H9 (cell line): ENCODE data around the gene DNAJC1. TPM values are rescaled to one million over a fixed set of nuclear protein-coding genes. Genes with fewer than 3 reads are reported as not detected.

Source experiments
- DNase-seq: peaks from one replicate; pipeline ENCODE4 v3.0.0-alpha.2; 2017
- H2AFZ ChIP-seq: one replicate; pipeline ENCODE4 v1.6.1; 2013; ENCODE audit warnings: mild to moderate bottlenecking, low read length, control low read depth, moderate library complexity
- H2AK5ac ChIP-seq: 2 replicates; pipeline ENCODE4 v1.6.1; 2013; ENCODE audit warnings: low read length, control low read depth, mixed read lengths; ENCODE audit not compliant: insufficient read length
- H2BK120ac ChIP-seq: one replicate; pipeline ENCODE4 v1.6.1; 2013; ENCODE audit warnings: low read depth, mild to moderate bottlenecking, low read length, control low read depth, inconsistent platforms; ENCODE audit not compliant: poor library complexity, severe bottlenecking
- H2BK12ac ChIP-seq: 2 replicates; pipeline ENCODE4 v1.6.1; 2013; ENCODE audit warnings: low read length, control low read depth, mixed read lengths, low read depth; ENCODE audit not compliant: insufficient read length
- H2BK15ac ChIP-seq: 2 replicates; pipeline ENCODE4 v1.6.1; 2013; ENCODE audit warnings: low read depth, low read length, control low read depth
- H2BK20ac ChIP-seq: one replicate; pipeline ENCODE4 v1.6.1; 2013; ENCODE audit warnings: low read depth, mild to moderate bottlenecking, low read length, control low read depth, inconsistent platforms; ENCODE audit not compliant: poor library complexity, severe bottlenecking
- H2BK5ac ChIP-seq: 2 replicates; pipeline ENCODE4 v1.6.1; 2013; ENCODE audit warnings: low read length, control low read depth, mixed read lengths; ENCODE audit not compliant: insufficient read length
- H3K14ac ChIP-seq: 2 replicates; pipeline ENCODE4 v1.6.1; 2013; ENCODE audit warnings: low read length, control low read depth; ENCODE audit not compliant: insufficient read depth
- H3K18ac ChIP-seq: 2 replicates; pipeline ENCODE4 v1.6.1; 2013; ENCODE audit warnings: low read depth, mild to moderate bottlenecking, mixed read lengths, low read length, control low read depth; ENCODE audit not compliant: insufficient read length
- H3K23ac ChIP-seq: 2 replicates; pipeline ENCODE4 v1.6.1; 2013; ENCODE audit warnings: low read length, control low read depth, mixed read lengths, low read depth; ENCODE audit not compliant: insufficient read length
- H3K23me2 ChIP-seq: 2 replicates; pipeline ENCODE4 v1.6.1; 2013; ENCODE audit warnings: low read depth, mild to moderate bottlenecking, mixed read lengths, low read length, control low read depth; ENCODE audit not compliant: insufficient read length, poor library complexity, severe bottlenecking
- H3K27ac ChIP-seq: 2 replicates; pipeline ENCODE4 v1.5.1; 2013; ENCODE audit warnings: low read length, control low read depth, mixed read lengths, low read depth; ENCODE audit not compliant: insufficient read length
- H3K27me3 ChIP-seq: 2 replicates; pipeline ENCODE4 v1.6.1; 2013; ENCODE audit warnings: low read length, control low read depth, inconsistent platforms; ENCODE audit not compliant: insufficient read depth
- H3K4ac ChIP-seq: 2 replicates; pipeline ENCODE4 v1.6.1; 2013; ENCODE audit warnings: low read depth, mild to moderate bottlenecking, control low read depth, inconsistent platforms, low read length, moderate library complexity
- H3K4me1 ChIP-seq: 2 replicates; pipeline ENCODE4 v1.6.1; 2013; ENCODE audit warnings: low read length, control low read depth, inconsistent platforms; ENCODE audit not compliant: insufficient read depth
- H3K4me2 ChIP-seq: 2 replicates; pipeline ENCODE4 v1.6.1; 2013; ENCODE audit warnings: low read length, control low read depth, mixed read lengths; ENCODE audit not compliant: insufficient read length, insufficient read depth
- H3K56ac ChIP-seq: 2 replicates; pipeline ENCODE4 v1.6.1; 2013; ENCODE audit warnings: low read depth, mild to moderate bottlenecking, mixed read lengths, low read length, control low read depth; ENCODE audit not compliant: insufficient read length
- H3K79me1 ChIP-seq: 2 replicates; pipeline ENCODE4 v1.6.1; 2013; ENCODE audit warnings: low read depth, mild to moderate bottlenecking, moderate library complexity, low read length, control low read depth, inconsistent platforms; ENCODE audit not compliant: insufficient read depth, poor library complexity, severe bottlenecking
- H3K79me2 ChIP-seq: 2 replicates; pipeline ENCODE4 v1.6.1; 2013; ENCODE audit warnings: low read length, control low read depth, inconsistent platforms; ENCODE audit not compliant: insufficient read depth
- H3K9ac ChIP-seq: 2 replicates; pipeline ENCODE4 v1.6.1; 2013; ENCODE audit warnings: low read length, control low read depth, mixed read lengths; ENCODE audit not compliant: insufficient read length; ENCODE audit errors: extremely low read depth
- H3K9me3 ChIP-seq: one replicate; pipeline ENCODE4 v1.6.1; 2013; ENCODE audit warnings: low read depth, low read length, inconsistent platforms; ENCODE audit not compliant: control insufficient read depth
- H3T11ph ChIP-seq: one replicate; pipeline ENCODE4 v1.6.1; 2013; ENCODE audit warnings: mild to moderate bottlenecking, low read length, control low read depth, inconsistent platforms
- H4K20me1 ChIP-seq: one replicate; pipeline ENCODE4 v1.6.1; 2013; ENCODE audit not compliant: control insufficient read depth, insufficient read length, insufficient read depth
- H4K5ac ChIP-seq: 2 replicates; pipeline ENCODE4 v1.6.1; 2013; ENCODE audit warnings: low read depth, mild to moderate bottlenecking, mixed read lengths, low read length, control low read depth; ENCODE audit not compliant: insufficient read length
- H4K8ac ChIP-seq: replicated peaks from 2 replicates; pipeline ENCODE4 v1.6.1; 2013; ENCODE audit warnings: low read length, control low read depth, mixed read lengths, low read depth; ENCODE audit not compliant: insufficient read length
- H4K91ac ChIP-seq: 2 replicates; pipeline ENCODE4 v1.6.1; 2013; ENCODE audit warnings: low read depth, mild to moderate bottlenecking, moderate library complexity, mixed read lengths, low read length, control low read depth; ENCODE audit not compliant: insufficient read length
- H3K27ac Mint-ChIP-seq, 3 experiments: 2 replicates in 2 of 3; 3 replicates in 1 of 3; pipeline ENCODE4 v1.8.0; 2020 to 2021; ENCODE audit warnings: mixed read lengths in 3 of 3, mild to moderate bottlenecking in 1 of 3, moderate library complexity in 1 of 3
- H3K27me3 Mint-ChIP-seq: 2 replicates; pipeline ENCODE4 v1.8.0; 2021; ENCODE audit warnings: low read depth, mild to moderate bottlenecking, moderate library complexity, mixed read lengths
- H3K36me3 Mint-ChIP-seq, 3 experiments: 2 replicates in 2 of 3; 3 replicates in 1 of 3; pipeline ENCODE4 v1.8.0; 2020 to 2021; ENCODE audit warnings: low read depth in 3 of 3, mixed read lengths in 3 of 3; ENCODE audit not compliant: insufficient read depth in 1 of 3
- H3K4me1 Mint-ChIP-seq, 2 experiments: 2 replicates each; pipeline ENCODE4 v1.8.0; 2020; ENCODE audit warnings: mixed read lengths in 2 of 2
- H3K4me3 Mint-ChIP-seq, 2 experiments: 2 replicates in 1 of 2; 3 replicates in 1 of 2; pipeline ENCODE4 v1.8.0; 2020 to 2021; ENCODE audit warnings: mild to moderate bottlenecking in 2 of 2, mixed read lengths in 2 of 2, moderate library complexity in 1 of 2
- H3K9me3 Mint-ChIP-seq, 2 experiments: 2 replicates in 1 of 2; 3 replicates in 1 of 2; pipeline ENCODE4 v1.8.0; 2020; ENCODE audit warnings: mild to moderate bottlenecking in 2 of 2, mixed read lengths in 2 of 2, moderate library complexity in 1 of 2
- total RNA-seq: library from RNA; stranded (reverse); gene quantifications from 2 replicates; pipeline ENCODE4 v1.2.1, GENCODE V29; 2021
- TF ChIP-seq, protein P1 (sequence below): fragments of 200-600 bp; sonication (generic); conservative IDR thresholded peaks from 3 replicates; pipeline ENCODE4 v1.8.0; 2021; ENCODE audit warnings: antibody characterized with exemption, mild to moderate bottlenecking

DNAJC1 gene
- total RNA-seq, 1 experiment from 2014 or later = 11.2 TPM

DNA sequence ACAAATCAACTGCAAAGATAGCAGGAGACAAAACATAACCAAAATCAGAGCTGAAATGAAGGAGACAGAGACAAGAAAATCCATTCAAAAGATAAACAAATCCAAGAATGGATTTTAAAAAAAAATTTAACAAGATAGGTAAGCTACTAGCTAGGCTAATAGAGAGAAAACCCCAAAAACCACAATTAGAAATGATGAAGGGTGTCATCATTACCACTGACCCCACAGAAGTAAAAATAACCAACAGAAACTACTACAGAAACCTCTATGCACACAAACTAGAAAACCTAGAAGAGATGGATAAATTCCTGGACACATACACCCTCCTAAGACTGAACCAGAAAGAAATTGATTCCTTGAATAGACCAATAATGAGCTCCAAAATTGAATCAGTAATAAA, 117.6 kb downstream of the DNAJC1 start:
- H3K4ac ChIP-seq = no peak overlapping the region
- H3K4me2 ChIP-seq = no peak overlapping the region
- no peak overlapping the region for H3K23ac ChIP-seq
- H2BK120ac ChIP-seq = no peak overlapping the region
- H2BK5ac ChIP-seq = no peak overlapping the region
- H3K9ac ChIP-seq = no peak overlapping the region
- H4K91ac ChIP-seq = no peak overlapping the region
- H2BK12ac ChIP-seq = no peak overlapping the region
- H3K4me1 Mint-ChIP-seq = no peaks in the 10 kb centered on the region
- H3K27ac ChIP-seq = no peak overlapping the region
- H3K27ac Mint-ChIP-seq = no peak overlapping the region
- no peak overlapping the region for H4K5ac ChIP-seq
- H3K9me3 Mint-ChIP-seq = peaks cover 11 to 21% of the 10 kb centered on the region in 2 experiments; a peak in 4 of 5 replicates
- H3K27me3 ChIP-seq = no peaks in the 10 kb centered on the region
- H3K4me3 Mint-ChIP-seq = no peak overlapping the region
- no peaks in the 10 kb centered on the region for H3K9me3 ChIP-seq
- H2AFZ ChIP-seq = no peak overlapping the region
- no peaks in the 10 kb centered on the region for H3K23me2 ChIP-seq
- no peak overlapping the region for H3K14ac ChIP-seq
- no peak overlapping the region for H3T11ph ChIP-seq
- no peak overlapping the region for H4K8ac ChIP-seq
- H4K20me1 ChIP-seq = no peaks in the 10 kb centered on the region
- H3K79me2 ChIP-seq = no peaks in the 10 kb centered on the region
- no peak overlapping the region for H2BK20ac ChIP-seq
- H2BK15ac ChIP-seq = no peak overlapping the region
- no peak overlapping the region for H3K18ac ChIP-seq
- H3K36me3 Mint-ChIP-seq = peaks cover 11 to 20% (median 17%) of the 10 kb centered on the region in 3 experiments
- no peak for DNase-seq
- H3K27me3 Mint-ChIP-seq = no peaks in the 10 kb centered on the region
- H3K79me1 ChIP-seq = no peaks in the 10 kb centered on the region
- no peak overlapping the region for H2AK5ac ChIP-seq
- no peaks in the 10 kb centered on the region for H3K4me1 ChIP-seq
- H3K56ac ChIP-seq = no peak overlapping the region
- TF ChIP-seq, protein P1, sequence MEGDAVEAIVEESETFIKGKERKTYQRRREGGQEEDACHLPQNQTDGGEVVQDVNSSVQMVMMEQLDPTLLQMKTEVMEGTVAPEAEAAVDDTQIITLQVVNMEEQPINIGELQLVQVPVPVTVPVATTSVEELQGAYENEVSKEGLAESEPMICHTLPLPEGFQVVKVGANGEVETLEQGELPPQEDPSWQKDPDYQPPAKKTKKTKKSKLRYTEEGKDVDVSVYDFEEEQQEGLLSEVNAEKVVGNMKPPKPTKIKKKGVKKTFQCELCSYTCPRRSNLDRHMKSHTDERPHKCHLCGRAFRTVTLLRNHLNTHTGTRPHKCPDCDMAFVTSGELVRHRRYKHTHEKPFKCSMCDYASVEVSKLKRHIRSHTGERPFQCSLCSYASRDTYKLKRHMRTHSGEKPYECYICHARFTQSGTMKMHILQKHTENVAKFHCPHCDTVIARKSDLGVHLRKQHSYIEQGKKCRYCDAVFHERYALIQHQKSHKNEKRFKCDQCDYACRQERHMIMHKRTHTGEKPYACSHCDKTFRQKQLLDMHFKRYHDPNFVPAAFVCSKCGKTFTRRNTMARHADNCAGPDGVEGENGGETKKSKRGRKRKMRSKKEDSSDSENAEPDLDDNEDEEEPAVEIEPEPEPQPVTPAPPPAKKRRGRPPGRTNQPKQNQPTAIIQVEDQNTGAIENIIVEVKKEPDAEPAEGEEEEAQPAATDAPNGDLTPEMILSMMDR = no peak
